Daoy (cell line): ENCODE results near the gene SEMA5B. TPM values are rescaled to one million over a fixed set of nuclear protein-coding genes. Genes with fewer than 3 reads are reported as not detected.

Experiments
- DNase-seq: peaks from one replicate; pipeline ENCODE4 v3.0.0-alpha.2; 2015; ENCODE audit warnings: low read depth
- total RNA-seq: library from RNA; depleted of rRNA; stranded (reverse); fragments of >200 nt; shearing (Covaris generic); gene quantifications from 2 replicates; pipeline ENCODE4 v1.2.3, GENCODE V29; 2014

Gene SEMA5B
- total RNA-seq, 1 experiment from 2014 or later, result not detected

- DNase-seq, result no peak
Measured at GRCh38 chr3:122947196-122947595, 80.4 kb downstream of the SEMA5B start.

- no peak for DNase-seq
Measured at GRCh38 chr3:122946185-122946584, 81.4 kb downstream of the SEMA5B start.

GRCh38 chr3:122945230-122945629 lies 82.3 kb downstream of the SEMA5B start:
- no peak for DNase-seq

GRCh38 chr3:122944671-122945161 lies 82.8 kb downstream of the SEMA5B start:
- DNase-seq, result no peak

GRCh38 chr3:122943828-122944190 lies 83.8 kb downstream of the SEMA5B start:
- DNase-seq, result no peak

- peak; percentile 77 for DNase-seq
Measured at GRCh38 chr3:122942937-122943827, 84.4 kb downstream of the SEMA5B start.

- no peak for DNase-seq
Measured at GRCh38 chr3:122942239-122942638, 85.3 kb downstream of the SEMA5B start.

GRCh38 chr3:122941228-122942206 lies 86.0 kb downstream of the SEMA5B start:
- no peak for DNase-seq

- DNase-seq, result no peak
Measured at GRCh38 chr3:122940628-122941086, 86.9 kb downstream of the SEMA5B start.

- no peak for DNase-seq
Measured at GRCh38 chr3:122938783-122939425, 88.7 kb downstream of the SEMA5B start.

- DNase-seq, result no peak
Measured at GRCh38 chr3:122937745-122938144, 89.8 kb downstream of the SEMA5B start.

- no peak for DNase-seq
Measured at GRCh38 chr3:122936986-122937385, 90.6 kb downstream of the SEMA5B start.

- DNase-seq, result no peak
Measured at GRCh38 chr3:122936335-122936734, 91.2 kb downstream of the SEMA5B start.

- no peak for DNase-seq
Measured at GRCh38 chr3:122934251-122934650, 93.3 kb downstream of the SEMA5B start.

- DNase-seq, result peak; percentile 51
Measured at GRCh38 chr3:122932251-122932967, 95.2 kb downstream of the SEMA5B start.

GRCh38 chr3:122931636-122932035 lies 95.9 kb downstream of the SEMA5B start:
- no peak for DNase-seq

GRCh38 chr3:122930063-122930997 lies 97.2 kb downstream of the SEMA5B start:
- DNase-seq, result no peak

- DNase-seq, result no peak
Measured at GRCh38 chr3:122929188-122930062, 98.1 kb downstream of the SEMA5B start.
